Mesothelial cell of epicardium (in vitro differentiated cells): ENCODE results near the gene DNAJC7. TPM values are rescaled to one million over a fixed set of nuclear protein-coding genes. Genes with fewer than 3 reads are reported as not detected.

ENCODE experiments used
- DNase-seq, 2 experiments: peaks; one replicate each; pipeline ENCODE4 v3.0.0; 2021; ENCODE audit warnings: low spot score in 2 of 2; ENCODE audit not compliant: unreplicated experiment in 2 of 2
- H3K27ac Mint-ChIP-seq: 2 replicates; pipeline ENCODE4 v1.8.0; 2021; ENCODE audit warnings: mixed read lengths
- H3K27me3 Mint-ChIP-seq: 2 replicates; pipeline ENCODE4 v1.8.0; 2021; ENCODE audit warnings: low read depth, mixed read lengths
- H3K36me3 Mint-ChIP-seq: 2 replicates; pipeline ENCODE4 v1.8.0; 2021; ENCODE audit warnings: mixed read lengths
- H3K4me1 Mint-ChIP-seq: 2 replicates; pipeline ENCODE4 v1.8.0; 2021; ENCODE audit warnings: mixed read lengths
- H3K4me3 Mint-ChIP-seq: 2 replicates; pipeline ENCODE4 v1.8.0; 2021; ENCODE audit warnings: mild to moderate bottlenecking, moderate library complexity, mixed read lengths
- H3K9me3 Mint-ChIP-seq: 2 replicates; pipeline ENCODE4 v1.8.0; 2021; ENCODE audit warnings: mixed read lengths
- total RNA-seq: library from RNA; stranded (reverse); gene quantifications from 3 replicates; pipeline ENCODE4 v1.2.1, GENCODE V29; 2021
- TF ChIP-seq, protein P1 (sequence below): fragments of 200-600 bp; sonication (generic); IDR thresholded peaks from one replicate; pipeline ENCODE4 v1.5.0; 2021; ENCODE audit warnings: antibody characterized with exemption; ENCODE audit not compliant: unreplicated experiment

DNAJC7 gene
- total RNA-seq, 1 donor from 2014 or later = 103 TPM

DNA sequence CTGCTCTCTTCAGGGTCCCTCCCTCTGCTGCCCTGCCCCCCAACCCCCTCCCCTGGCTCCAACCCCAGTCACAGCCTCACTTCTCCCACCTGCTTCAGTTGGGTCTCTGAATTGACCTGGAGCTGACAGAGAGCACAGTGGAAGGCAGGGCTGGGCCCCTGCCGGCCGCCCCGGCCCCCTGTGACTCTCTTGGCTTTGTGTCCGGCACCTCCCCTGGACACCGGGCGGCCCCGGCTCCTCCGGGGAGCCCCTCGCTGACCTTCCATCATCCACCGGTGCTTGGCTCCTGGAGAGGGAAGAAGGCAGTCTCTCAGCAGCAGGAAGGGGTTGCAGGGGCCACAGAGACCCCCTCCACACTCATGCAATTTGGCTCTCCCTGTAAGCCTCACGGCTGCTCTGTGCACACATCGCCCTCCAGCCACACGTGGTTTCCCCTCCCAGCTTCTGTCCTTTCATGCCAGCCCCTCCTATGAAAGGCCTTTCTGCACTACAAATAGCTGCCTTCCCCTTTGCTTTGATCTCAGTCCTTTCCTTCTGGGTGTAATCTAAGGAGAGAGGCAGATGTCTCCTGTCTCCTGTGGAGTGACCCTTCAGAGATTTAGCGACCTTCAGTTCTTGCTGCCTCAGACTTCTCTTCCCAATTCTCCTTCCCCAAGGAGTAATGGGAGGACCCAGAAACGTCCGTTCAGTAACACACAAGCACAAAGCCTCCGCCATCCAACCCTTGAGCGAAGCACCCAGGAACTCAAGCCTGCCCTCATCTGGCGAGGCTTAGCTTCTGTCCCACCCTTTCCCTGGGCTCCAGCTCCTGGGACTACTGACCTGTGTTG is 10.9 kb upstream of the DNAJC7 start:
- no peak for DNase-seq
- H3K36me3 Mint-ChIP-seq = peaks cover 3% of the 10 kb centered on the region
- peak overlapping the region; percentile 17 for H3K27ac Mint-ChIP-seq
- no peak overlapping the region for H3K4me3 Mint-ChIP-seq
- H3K9me3 Mint-ChIP-seq = no peaks in the 10 kb centered on the region
- TF ChIP-seq, protein P1, sequence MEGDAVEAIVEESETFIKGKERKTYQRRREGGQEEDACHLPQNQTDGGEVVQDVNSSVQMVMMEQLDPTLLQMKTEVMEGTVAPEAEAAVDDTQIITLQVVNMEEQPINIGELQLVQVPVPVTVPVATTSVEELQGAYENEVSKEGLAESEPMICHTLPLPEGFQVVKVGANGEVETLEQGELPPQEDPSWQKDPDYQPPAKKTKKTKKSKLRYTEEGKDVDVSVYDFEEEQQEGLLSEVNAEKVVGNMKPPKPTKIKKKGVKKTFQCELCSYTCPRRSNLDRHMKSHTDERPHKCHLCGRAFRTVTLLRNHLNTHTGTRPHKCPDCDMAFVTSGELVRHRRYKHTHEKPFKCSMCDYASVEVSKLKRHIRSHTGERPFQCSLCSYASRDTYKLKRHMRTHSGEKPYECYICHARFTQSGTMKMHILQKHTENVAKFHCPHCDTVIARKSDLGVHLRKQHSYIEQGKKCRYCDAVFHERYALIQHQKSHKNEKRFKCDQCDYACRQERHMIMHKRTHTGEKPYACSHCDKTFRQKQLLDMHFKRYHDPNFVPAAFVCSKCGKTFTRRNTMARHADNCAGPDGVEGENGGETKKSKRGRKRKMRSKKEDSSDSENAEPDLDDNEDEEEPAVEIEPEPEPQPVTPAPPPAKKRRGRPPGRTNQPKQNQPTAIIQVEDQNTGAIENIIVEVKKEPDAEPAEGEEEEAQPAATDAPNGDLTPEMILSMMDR = no peak
- peaks cover 8% of the 10 kb centered on the region for H3K4me1 Mint-ChIP-seq
- H3K27me3 Mint-ChIP-seq = no peaks in the 10 kb centered on the region

DNA sequence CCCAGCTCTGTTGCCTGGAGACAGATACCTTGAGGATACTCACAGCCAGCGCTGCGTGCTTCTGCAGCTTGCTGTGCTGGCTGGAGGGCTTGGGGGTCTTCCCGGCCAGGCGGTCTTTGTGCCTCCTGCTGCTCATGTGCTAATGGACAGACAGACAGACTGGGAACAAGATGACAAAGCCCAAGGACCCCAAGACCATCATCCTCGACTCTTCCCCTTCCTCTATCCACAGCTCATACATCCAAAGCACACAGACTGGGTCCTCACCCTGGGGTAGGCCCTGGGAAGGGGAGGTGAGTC is 10.3 kb upstream of the DNAJC7 start:
- Mint-ChIP-seq H3K36me3 (peaks cover 3% of the 10 kb centered on the region), H3K4me1 (peaks cover 8% of the 10 kb centered on the region), H3K27me3 (no peaks in the 10 kb centered on the region), H3K9me3 (no peaks in the 10 kb centered on the region), H3K4me3 (no peak overlapping the region), H3K27ac (no peak overlapping the region)
- no peak for DNase-seq
- TF ChIP-seq, protein P1 = no peak

DNA sequence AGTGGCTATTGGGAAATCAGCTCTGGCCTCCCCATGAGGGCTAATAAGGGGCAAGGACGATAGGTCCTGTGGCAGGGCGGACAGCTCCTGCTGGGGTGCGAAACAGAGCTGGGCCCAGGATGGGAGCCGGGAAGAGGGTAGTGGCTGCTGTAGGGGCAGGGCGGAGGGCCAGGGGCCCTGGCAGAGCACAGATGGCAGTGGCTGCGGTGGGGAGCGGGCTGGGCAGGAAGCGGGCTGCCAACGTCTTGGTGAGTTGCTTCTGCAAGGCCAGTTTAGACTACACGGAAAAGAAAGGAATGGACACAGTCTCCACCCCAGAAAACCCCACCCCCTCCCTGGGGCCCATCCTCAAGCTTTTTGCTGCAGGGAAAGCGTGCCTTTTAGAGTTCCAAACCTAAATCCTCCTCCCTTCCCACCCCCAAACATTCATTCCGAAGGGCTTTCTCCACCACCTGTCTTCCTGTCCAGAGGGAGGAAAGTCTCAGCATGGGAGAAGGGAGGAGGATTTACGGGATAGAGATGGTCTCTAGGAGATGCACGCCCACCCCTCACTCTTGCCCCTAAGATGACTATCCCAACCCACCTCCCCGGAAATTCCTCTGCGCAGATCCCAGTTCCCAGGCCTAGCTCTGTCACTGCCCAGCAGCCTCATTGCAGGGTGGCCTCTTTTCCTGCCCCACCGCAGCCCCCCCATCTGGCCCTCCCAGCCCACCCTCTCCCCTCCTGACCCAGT is 9.8 kb upstream of the DNAJC7 start:
- DNase-seq = no peak
- Mint-ChIP-seq H3K4me3 (no peak overlapping the region), H3K9me3 (no peaks in the 10 kb centered on the region), H3K27ac (no peak overlapping the region), H3K27me3 (no peaks in the 10 kb centered on the region), H3K4me1 (peaks cover 8% of the 10 kb centered on the region), H3K36me3 (peaks cover 6% of the 10 kb centered on the region)
- TF ChIP-seq, protein P1 = no peak

DNA sequence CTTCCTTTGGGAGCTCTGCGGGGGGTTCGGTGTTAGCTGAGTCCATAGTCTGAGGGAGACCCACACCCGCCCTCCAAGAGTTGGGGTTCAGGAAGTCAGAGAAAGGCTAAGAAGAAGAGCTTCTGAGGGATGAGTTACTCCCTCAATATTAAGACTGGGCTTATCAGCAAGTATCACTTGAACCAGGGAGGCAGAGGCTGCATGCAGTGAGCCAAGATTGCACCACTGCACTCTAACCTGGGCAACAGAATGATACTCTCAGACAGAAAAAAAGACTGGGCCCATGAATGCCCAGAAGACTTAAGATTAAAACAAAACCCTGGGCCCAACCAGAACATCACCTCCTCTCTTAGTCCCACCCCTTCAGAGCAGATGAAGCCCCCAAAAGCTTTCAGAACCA is 8.7 kb upstream of the DNAJC7 start:
- H3K9me3 Mint-ChIP-seq = no peaks in the 10 kb centered on the region
- no peak overlapping the region for H3K27ac Mint-ChIP-seq
- no peak for DNase-seq
- H3K4me1 Mint-ChIP-seq = peaks cover 15% of the 10 kb centered on the region
- TF ChIP-seq, protein P1 = no peak
- H3K27me3 Mint-ChIP-seq = no peaks in the 10 kb centered on the region
- peaks cover 10% of the 10 kb centered on the region for H3K36me3 Mint-ChIP-seq
- no peak overlapping the region for H3K4me3 Mint-ChIP-seq

DNA sequence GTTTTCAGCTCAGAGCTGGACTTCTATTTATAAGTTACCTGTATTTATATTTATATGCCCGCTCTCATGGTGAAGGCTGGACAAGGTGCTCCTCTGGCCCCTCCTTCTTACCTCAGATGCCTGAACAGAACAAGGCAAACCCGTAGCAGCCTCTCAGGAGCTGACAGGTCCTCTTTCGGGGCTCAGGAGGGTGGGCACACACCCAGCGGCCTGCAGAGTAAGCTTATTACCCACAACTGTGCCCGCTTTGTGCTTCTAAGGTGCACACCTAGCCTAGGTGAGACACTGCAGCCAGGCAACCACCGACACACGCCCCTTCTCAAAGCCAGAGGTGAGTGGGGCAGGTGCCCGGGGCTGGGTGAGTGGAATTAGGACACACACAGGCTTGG is 7.9 kb upstream of the DNAJC7 start:
- no peak for DNase-seq
- Mint-ChIP-seq H3K27me3 (no peaks in the 10 kb centered on the region), H3K4me3 (no peak overlapping the region), H3K9me3 (no peaks in the 10 kb centered on the region), H3K36me3 (peaks cover 10% of the 10 kb centered on the region), H3K4me1 (peaks cover 23% of the 10 kb centered on the region), H3K27ac (no peak overlapping the region)
- TF ChIP-seq, protein P1 = peak; percentile 42
